Activated naive CD8-positive, alpha-beta T cell treated with anti-CD3 and anti-CD28 coated beads, Interleukin-2, amount 50 U/mL, for 24 hours (primary cell): Measurements from ENCODE around the gene ABCA2.

Experiments used
- ATAC-seq: fragments of 150-1000 bp; cut with Tn5 transposase; one replicate; pipeline ENCODE4 v1.10.0; 2021
- DNase-seq: peaks from one replicate; pipeline ENCODE4 v3.0.0; 2021
- H3K27ac Mint-ChIP-seq: one replicate; pipeline ENCODE4 v1.8.0; 2021; ENCODE audit warnings: mild to moderate bottlenecking, mixed read lengths
- H3K27me3 Mint-ChIP-seq: one replicate; pipeline ENCODE4 v1.8.0; 2021; ENCODE audit warnings: mixed read lengths
- H3K36me3 Mint-ChIP-seq: one replicate; pipeline ENCODE4 v1.8.0; 2021; ENCODE audit warnings: low read depth, mixed read lengths
- H3K4me1 Mint-ChIP-seq: one replicate; pipeline ENCODE4 v1.8.0; 2021; ENCODE audit warnings: mixed read lengths
- H3K4me3 Mint-ChIP-seq: one replicate; pipeline ENCODE4 v1.8.0; 2021; ENCODE audit warnings: mild to moderate bottlenecking, moderate library complexity, mixed read lengths
- H3K9me3 Mint-ChIP-seq: one replicate; pipeline ENCODE4 v1.8.0; 2021; ENCODE audit warnings: mixed read lengths

Gene ABCA2

DNA sequence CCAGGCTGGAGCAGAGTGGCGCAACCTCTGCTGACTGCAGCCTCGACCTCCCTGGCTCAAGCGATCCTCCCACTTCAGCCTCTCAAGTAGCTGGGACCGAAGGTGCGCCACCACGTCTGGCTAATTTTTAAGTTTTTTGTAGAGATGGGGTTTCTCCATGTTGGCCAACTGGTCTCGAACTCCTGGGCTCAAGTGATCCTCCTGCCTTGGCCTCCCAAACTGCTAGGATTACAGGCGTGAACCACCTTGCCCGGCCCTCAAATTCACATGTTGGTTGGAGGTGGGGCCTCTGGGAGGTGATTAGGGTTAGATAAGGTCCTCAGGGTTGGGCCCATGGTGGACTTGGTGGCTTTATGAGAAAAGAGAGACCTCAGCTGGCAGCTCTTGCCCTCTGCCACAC lies 65.9 kb downstream of the ABCA2 start:
- no peak overlapping the region for H3K4me3 Mint-ChIP-seq
- no peaks in the 10 kb centered on the region for H3K9me3 Mint-ChIP-seq
- no peak overlapping the region for H3K27ac Mint-ChIP-seq
- no peak for DNase-seq
- no peaks in the 10 kb centered on the region for H3K36me3 Mint-ChIP-seq
- ATAC-seq, result no peak
- peaks cover 32% of the 10 kb centered on the region for H3K4me1 Mint-ChIP-seq
- H3K27me3 Mint-ChIP-seq, result no peaks in the 10 kb centered on the region

DNA sequence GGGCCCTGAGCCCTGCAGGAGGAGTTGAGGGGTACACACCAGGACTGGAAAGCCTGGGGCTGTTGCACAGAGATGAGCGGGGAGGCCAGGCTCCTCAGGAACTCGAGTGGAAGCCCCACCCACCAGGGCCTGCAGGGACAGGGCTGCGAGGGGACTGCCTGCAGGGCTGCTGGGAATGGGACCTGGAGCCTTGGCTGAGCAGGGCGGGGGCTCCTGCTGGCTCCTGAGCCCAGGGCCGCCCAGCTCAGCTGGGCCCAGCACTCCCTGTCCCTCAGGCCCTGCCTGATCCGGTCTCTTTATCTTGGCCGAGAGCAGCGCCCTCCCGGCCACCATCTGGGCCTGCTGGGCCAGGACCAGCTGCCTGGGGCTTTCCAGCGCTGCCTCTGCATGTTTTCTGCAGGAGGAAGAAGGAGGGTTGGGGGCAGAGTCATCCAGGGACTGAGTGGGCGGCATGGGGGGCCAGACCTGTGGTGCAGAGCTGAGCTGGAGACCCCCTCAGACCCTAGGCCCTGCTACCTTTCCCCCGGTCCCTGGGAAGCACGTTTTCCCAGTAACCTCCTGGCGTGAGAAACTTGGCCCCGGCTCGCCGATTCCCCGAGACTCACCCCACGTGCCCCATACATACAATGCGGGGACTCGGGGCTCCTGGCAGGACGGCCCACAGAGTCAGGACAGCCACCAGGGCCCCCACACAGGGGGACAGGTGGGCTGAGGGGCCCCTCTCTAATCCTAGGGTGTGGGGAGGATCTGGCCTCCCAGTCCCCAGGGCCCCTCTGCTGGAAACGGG lies 66.6 kb downstream of the ABCA2 start:
- Mint-ChIP-seq H3K36me3 (peaks cover 2% of the 10 kb centered on the region), H3K27me3 (no peaks in the 10 kb centered on the region), H3K4me1 (peaks cover 30% of the 10 kb centered on the region), H3K4me3 (no peak overlapping the region), H3K27ac (no peak overlapping the region), H3K9me3 (peaks cover 4% of the 10 kb centered on the region)
- ATAC-seq (no peak), DNase-seq (no peak)

DNA sequence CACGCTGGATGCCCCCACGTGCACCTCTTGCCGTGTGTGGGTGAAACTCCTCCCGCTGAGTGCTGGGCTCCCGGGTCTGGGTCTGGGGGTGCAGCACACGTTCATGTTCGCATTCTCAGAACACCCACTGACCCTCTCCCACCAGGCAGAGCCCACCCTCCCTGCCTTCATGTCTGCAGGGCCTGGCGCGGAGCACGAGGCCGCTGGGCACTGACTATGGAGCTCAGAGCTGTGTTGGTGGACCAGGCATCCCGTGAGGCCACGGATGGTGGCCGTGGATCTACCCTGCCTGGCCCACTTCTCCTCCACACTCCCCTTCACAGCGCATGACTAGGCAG lies 67.1 kb downstream of the ABCA2 start:
- H3K27me3 Mint-ChIP-seq, result no peaks in the 10 kb centered on the region
- ATAC-seq (no peak), DNase-seq (no peak)
- H3K4me3 Mint-ChIP-seq, result no peak overlapping the region
- peaks cover 2% of the 10 kb centered on the region for H3K36me3 Mint-ChIP-seq
- H3K4me1 Mint-ChIP-seq, result peaks cover 25% of the 10 kb centered on the region
- peaks cover 4% of the 10 kb centered on the region for H3K9me3 Mint-ChIP-seq
- no peak overlapping the region for H3K27ac Mint-ChIP-seq

DNA sequence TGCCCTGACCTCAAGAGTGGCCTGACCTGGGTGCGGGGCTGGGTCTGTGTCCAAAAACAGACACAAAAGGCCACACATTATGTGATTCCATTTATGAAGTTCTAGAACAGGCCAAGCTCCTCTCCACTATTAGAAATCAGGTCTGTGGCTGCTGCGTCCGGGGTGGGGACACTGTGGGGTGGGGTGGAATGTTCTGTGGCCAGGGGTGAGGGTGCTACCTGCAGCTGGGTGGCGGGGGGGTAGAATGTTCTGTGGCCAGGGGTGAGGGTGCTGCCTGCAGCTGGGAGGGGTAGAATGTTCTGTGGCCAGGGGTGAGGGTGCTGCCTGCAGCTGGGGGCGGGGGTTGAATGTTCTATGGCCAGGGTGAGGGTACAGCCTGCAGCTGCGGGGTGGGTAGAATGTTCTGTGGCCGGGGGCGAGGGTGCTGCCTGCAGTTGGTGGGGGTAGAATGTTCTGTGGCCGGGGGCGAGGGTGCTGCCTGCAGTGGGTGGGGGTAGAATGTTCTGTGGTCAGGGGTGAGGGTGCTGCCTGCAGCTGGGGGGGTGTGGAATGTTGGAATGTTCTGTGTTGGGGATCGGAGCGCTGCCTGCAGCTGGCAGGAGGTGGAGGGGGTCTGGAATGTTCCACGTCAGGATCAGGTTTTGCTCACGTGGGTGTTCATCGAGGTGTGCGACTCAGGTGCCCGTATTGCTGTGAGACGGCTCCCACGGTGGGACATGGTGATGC lies 67.7 kb downstream of the ABCA2 start:
- Mint-ChIP-seq H3K27ac (no peak overlapping the region), H3K9me3 (peaks cover 4% of the 10 kb centered on the region), H3K4me1 (peaks cover 19% of the 10 kb centered on the region), H3K4me3 (no peak overlapping the region), H3K36me3 (peaks cover 2% of the 10 kb centered on the region), H3K27me3 (no peaks in the 10 kb centered on the region)
- DNase-seq (no peak), ATAC-seq (no peak)

DNA sequence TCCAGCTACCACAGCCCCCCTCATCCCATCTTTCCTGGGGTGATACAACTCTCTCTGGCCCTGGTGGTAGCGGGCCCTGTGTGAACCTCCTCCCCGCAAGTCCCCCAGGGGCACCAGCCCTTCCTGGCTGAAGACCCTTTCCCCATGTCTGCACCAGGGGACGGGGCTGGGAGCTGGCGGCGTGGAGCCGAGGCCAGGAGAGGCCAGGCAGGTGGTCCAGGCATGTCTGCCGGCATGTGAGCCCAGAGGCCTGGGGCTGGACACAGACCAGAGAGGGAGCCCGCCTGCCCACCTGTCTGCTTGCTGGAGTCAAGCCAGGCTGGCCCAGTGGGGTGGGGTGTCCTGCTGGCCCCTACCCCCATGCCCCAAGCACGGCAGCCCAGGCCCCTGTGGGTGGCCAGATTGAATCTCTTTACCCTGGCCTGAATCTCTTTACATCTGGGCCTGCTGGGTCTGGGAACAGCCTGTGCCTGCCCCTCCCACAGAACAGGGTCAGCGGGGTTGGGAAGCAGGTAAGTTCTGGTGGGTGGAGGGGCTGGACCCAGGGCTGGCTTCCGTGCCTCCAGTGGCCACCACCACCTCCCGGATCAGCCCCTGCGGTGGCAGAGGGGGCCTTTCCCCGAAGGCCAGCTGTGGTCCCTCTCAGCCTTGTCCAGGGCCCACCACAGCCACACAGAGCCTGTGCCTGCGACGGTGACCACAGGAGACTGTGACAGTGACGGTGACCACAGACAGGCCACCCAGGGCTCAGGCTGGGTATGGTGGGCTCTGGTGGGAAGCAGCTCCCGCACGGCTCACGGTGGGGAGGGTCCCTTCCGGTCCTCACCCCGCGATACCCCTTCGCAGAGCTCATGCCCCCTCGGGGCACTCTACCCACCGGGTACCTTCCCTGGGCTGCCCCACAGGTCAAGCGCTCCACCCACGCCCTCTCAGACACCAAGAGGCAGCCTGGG lies 68.9 kb downstream of the ABCA2 start:
- Mint-ChIP-seq H3K27me3 (no peaks in the 10 kb centered on the region), H3K27ac (no peak overlapping the region), H3K4me1 (peaks cover 13% of the 10 kb centered on the region), H3K36me3 (peaks cover 2% of the 10 kb centered on the region), H3K9me3 (peaks cover 4% of the 10 kb centered on the region), H3K4me3 (no peak overlapping the region)
- ATAC-seq (no peak), DNase-seq (no peak)

DNA sequence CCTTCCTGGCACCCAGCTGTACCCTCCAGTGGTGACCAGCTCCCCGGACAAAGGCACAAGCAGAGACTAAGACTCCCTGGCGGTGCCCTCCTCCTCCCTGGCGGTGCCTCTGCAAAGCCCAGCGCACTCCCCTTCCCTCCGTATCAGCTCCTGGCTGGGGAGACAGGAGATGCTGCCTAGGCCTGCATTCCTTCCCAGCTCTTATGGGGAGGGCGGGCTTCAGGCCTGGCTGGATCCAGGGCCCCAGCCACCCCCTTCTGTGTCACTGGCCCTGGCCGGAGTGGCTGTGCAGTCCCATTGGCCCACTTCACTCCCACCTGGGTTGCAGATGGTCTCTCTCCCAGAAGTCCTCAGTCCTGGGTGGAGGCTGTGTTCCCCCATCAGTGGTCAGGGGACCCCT lies 69.6 kb downstream of the ABCA2 start:
- peaks cover 4% of the 10 kb centered on the region for H3K9me3 Mint-ChIP-seq
- peaks cover 2% of the 10 kb centered on the region for H3K36me3 Mint-ChIP-seq
- no peaks in the 10 kb centered on the region for H3K27me3 Mint-ChIP-seq
- DNase-seq, result no peak
- ATAC-seq, result no peak
- no peak overlapping the region for H3K4me3 Mint-ChIP-seq
- no peak overlapping the region for H3K27ac Mint-ChIP-seq
- peaks cover 13% of the 10 kb centered on the region for H3K4me1 Mint-ChIP-seq

DNA sequence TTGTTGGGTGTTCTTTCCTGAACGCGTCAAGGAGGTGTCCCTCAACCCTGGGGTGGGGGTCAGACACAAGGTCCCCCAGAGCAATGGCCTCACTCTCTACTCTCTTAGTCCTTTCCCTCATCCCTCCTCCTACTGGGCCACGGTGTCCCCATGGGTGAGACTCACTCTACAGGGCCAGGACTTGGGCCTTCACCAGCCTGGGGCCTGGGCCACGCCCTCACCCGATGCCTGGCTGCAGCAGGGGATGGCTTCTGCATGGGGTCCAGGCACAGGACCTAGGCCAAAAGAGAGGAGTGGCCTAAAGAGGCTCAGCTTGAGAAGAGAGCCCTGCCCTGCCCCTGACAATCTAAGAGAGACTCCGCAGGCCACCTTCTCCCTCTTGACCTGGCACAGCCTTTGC lies 70.1 kb downstream of the ABCA2 start:
- peaks cover 2% of the 10 kb centered on the region for H3K36me3 Mint-ChIP-seq
- no peak for DNase-seq
- no peak for ATAC-seq
- H3K4me3 Mint-ChIP-seq, result no peak overlapping the region
- no peaks in the 10 kb centered on the region for H3K27me3 Mint-ChIP-seq
- peaks cover 9% of the 10 kb centered on the region for H3K4me1 Mint-ChIP-seq
- no peak overlapping the region for H3K27ac Mint-ChIP-seq
- H3K9me3 Mint-ChIP-seq, result peaks cover 4% of the 10 kb centered on the region

DNA sequence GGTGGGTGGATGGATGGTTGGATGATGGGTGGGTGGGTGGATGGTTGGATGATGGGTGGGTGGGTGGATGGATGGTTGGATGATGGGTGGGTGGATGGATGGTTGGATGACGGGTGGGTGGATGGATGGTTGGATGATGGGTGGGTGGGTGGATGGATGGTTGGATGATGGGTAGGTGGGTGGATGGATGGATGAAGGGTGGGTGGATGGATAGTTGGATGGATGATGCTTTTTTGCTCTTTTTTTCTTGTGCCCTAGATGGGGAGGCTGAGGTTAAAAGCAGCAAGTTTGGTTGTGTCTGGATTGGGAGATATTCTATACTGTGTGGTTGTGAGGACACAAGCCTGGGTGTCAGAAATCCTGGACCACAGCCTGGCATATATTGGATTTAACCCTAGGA lies 70.6 kb downstream of the ABCA2 start:
- Mint-ChIP-seq H3K4me3 (no peak overlapping the region), H3K9me3 (peaks cover 4% of the 10 kb centered on the region), H3K27me3 (no peaks in the 10 kb centered on the region), H3K36me3 (peaks cover 2% of the 10 kb centered on the region), H3K27ac (no peak overlapping the region), H3K4me1 (peaks cover 7% of the 10 kb centered on the region)
- ATAC-seq (no peak), DNase-seq (no peak)
